Kidney tubule cell (primary cell): ENCODE results near the gene HNRNPA1.
"Not testable (repeated sequence)": the region's sequence is repeated elsewhere in the genome, so short reads cannot be mapped to it uniquely, and the experiment has no call there.

ENCODE experiments used
- DNase-seq: peaks from one replicate; pipeline ENCODE4 v3.0.0-alpha.2; 2018; ENCODE audit warnings: low spot score

Gene HNRNPA1

GRCh38 chr12:54276368-54276767, 4.2 kb upstream of the HNRNPA1 start:
- DNase-seq, result no peak

- peak; percentile 65 for DNase-seq
These were observed 2.7 kb upstream of the HNRNPA1 start for GRCh38 chr12:54277823-54278276.

GRCh38 chr12:54279227-54279631, 1.3 kb upstream of the HNRNPA1 start:
- no peak for DNase-seq

- DNase-seq, result peak; percentile 100
These were observed 676 bp upstream of the HNRNPA1 start, which contains the start of gene CBX5 for GRCh38 chr12:54279632-54280467. CBX5 (minus strand) TSS chr12:54280122; CDS start chr12:54257650, 22,472 bp downstream.

GRCh38 chr12:54281261-54281638, 724 bp downstream of the HNRNPA1 start:
- DNase-seq, result not testable (repeated sequence)

- not testable (repeated sequence) for DNase-seq
These were observed 1.2 kb downstream of the HNRNPA1 start for GRCh38 chr12:54281694-54282093.

- no peak for DNase-seq
These were observed 2.5 kb downstream of the HNRNPA1 start for GRCh38 chr12:54282949-54283593.

- not testable (repeated sequence) for DNase-seq
These were observed 3.7 kb downstream of the HNRNPA1 start for GRCh38 chr12:54284070-54284780.

- DNase-seq, result no peak
These were observed 4.9 kb downstream of the HNRNPA1 start for GRCh38 chr12:54285150-54286041.

- peak; percentile 16 for DNase-seq
These were observed 5.8 kb downstream of the HNRNPA1 start for GRCh38 chr12:54286042-54287030.

- DNase-seq, result no peak
These were observed 7.0 kb downstream of the HNRNPA1 start for GRCh38 chr12:54287261-54288157.

GRCh38 chr12:54292083-54292930, 11.8 kb downstream of the HNRNPA1 start:
- DNase-seq, result no peak

- DNase-seq, result no peak
These were observed 12.4 kb downstream of the HNRNPA1 start for GRCh38 chr12:54292931-54293241.

GRCh38 chr12:54294152-54294952, 13.8 kb downstream of the HNRNPA1 start:
- peak; percentile 34 for DNase-seq

GRCh38 chr12:54294953-54295566, 14.5 kb downstream of the HNRNPA1 start:
- DNase-seq, result no peak

GRCh38 chr12:54296393-54297099, 16.0 kb downstream of the HNRNPA1 start:
- DNase-seq, result no peak
